22Rv1 (cell line): ENCODE results near the gene ITGB2.

Experiments
- ZFX ChIP-seq: fragments of 450-650 bp; IDR thresholded peaks from 2 replicates; pipeline ENCODE4 v1.6.1; 2017; ENCODE audit warnings: antibody characterized with exemption, borderline replicate concordance
- TF ChIP-seq, protein P1 (sequence below): fragments of 450-650 bp; IDR thresholded peaks from 2 replicates; pipeline ENCODE4 v1.5.1; 2017; ENCODE audit warnings: mild to moderate bottlenecking

DNA sequence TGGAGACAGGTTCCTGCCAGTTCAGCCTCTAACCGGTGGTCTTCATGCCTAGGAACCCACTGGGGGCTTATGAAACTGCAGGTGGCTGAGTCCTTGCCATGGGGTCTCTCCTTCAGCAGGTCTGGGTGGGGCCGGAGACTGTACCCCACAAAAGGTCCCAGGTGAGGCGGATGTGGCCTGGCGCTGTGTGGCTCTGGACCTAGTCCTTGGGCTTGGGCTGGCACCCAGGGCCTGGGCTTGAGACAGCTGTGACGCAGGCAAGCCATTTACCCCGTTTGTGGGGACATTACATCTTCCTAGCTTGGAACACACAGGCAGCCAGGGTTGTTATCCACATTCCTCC, 13.2 kb upstream of the ITGB2 start:
- TF ChIP-seq, protein P1, sequence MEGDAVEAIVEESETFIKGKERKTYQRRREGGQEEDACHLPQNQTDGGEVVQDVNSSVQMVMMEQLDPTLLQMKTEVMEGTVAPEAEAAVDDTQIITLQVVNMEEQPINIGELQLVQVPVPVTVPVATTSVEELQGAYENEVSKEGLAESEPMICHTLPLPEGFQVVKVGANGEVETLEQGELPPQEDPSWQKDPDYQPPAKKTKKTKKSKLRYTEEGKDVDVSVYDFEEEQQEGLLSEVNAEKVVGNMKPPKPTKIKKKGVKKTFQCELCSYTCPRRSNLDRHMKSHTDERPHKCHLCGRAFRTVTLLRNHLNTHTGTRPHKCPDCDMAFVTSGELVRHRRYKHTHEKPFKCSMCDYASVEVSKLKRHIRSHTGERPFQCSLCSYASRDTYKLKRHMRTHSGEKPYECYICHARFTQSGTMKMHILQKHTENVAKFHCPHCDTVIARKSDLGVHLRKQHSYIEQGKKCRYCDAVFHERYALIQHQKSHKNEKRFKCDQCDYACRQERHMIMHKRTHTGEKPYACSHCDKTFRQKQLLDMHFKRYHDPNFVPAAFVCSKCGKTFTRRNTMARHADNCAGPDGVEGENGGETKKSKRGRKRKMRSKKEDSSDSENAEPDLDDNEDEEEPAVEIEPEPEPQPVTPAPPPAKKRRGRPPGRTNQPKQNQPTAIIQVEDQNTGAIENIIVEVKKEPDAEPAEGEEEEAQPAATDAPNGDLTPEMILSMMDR, result no peak
- TF ChIP-seq ZFX, result no peak
